Measurements from ENCODE around the gene SLC26A1.

SLC26A1 gene

DNA sequence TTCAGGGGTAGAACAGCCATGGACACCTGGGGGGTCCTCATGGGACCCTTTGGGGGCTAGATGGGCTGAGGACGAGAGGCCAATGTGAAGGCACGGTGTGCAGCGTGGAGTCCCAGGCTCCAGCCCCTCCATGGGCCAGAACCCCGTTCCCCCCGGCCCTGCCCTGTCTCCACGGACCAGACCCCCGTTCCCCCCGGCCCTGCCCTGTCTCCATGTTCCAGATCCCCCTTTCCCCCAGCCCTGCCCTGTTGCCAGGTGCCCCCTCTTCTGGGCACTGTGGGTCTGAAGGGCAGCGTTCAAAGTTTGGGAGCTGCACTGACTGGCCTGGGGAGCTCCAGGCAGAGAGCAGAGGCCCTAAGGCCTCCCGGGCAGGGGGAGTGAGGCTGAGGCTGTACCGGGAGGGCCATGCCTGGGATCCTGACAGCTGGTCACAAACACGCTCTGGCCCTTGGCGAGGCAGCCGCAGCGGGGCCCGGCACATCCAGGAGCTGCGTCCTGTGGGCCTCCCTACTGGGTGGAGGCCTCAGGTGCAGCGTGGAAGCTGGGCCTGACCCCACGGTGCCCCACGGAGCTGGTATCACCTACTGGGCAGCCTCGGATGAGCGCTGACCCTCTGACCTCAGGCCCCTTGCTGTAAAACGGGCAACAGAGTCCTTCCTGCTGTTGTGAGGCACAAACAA is 28.7 kb downstream of the SLC26A1 start:
- no peak for DNase-seq

GRCh38 chr4:963276-964225 is 29.7 kb downstream of the SLC26A1 start:
- no peak for DNase-seq

- DNase-seq: no peak
These were observed 30.7 kb downstream of the SLC26A1 start for GRCh38 chr4:962231-963208.

- no peak for DNase-seq
These were observed 31.6 kb downstream of the SLC26A1 start for GRCh38 chr4:961351-962230.

GRCh38 chr4:960636-961350 is 32.4 kb downstream of the SLC26A1 start:
- DNase-seq: no peak

- DNase-seq: no peak
These were observed 33.0 kb downstream of the SLC26A1 start for GRCh38 chr4:960140-960635.

GRCh38 chr4:959338-960139 is 33.7 kb downstream of the SLC26A1 start:
- DNase-seq: no peak

GRCh38 chr4:958696-959337 is 34.4 kb downstream of the SLC26A1 start:
- no peak for DNase-seq

DNA sequence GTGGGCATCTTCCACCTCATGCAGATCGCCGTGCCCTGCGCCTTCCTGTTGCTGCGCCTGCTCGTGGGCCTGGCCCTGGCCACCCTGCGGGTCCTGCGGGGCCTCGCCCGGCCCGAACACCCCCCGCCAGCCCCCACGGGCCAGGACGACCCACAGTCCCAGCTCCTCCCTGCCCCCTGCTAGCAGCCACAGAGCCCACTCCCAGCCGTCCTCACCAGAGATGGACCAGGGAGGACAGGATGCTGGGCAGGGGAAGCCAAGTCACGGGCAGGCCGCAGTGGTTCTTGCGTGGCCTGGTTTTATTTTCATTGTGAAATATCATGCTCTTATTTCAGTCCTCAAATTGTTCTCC is 34.9 kb downstream of the SLC26A1 start:
- DNase-seq: no peak

DNA sequence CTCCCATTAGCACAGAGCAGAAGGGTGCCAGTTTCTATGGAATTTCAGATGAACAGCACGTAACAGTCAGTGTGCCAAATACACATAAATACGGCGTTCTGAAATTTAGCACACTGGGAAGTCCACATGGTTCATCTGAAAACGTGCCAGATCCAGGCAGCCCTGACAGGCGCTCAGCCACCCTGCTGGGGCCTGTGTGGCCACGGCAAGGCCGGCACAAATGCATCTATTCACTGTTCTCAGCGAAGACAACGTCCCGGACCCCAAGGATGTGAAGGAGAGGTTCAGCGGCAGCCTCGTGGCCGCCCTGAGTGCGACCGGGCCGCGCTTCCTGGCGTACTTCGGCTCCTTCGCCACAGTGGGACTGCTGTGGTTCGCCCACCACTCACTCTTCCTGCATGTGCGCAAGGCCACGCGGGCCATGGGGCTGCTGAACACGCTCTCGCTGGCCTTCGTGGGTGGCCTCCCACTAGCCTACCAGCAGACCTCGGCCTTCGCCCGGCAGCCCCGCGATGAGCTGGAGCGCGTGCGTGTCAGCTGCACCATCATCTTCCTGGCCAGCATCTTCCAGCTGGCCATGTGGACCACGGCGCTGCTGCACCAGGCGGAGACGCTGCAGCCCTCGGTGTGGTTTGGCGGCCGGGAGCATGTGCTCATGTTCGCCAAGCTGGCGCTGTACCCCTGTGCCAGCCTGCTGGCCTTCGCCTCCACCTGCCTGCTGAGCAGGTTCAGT is 35.5 kb downstream of the SLC26A1 start:
- DNase-seq: no peak

DNA sequence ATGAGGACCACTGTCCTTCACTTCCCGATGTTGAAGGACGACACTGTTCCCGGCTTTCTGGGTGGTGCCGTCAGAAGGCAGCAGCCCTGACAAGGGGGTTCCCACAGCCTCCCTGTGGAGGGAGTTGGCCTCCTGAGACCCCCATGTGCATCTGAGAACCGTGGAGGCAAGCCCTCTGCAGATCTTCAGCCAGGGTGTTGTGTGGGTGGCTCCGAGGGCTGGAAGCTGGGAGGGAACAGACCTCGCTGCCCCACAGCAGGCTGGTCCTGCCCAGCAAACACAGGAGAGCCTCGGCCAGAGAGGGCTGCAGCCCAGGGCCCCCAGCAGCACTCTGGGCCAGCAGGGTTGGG is 36.0 kb downstream of the SLC26A1 start:
- DNase-seq: no peak

GRCh38 chr4:956531-957230 is 36.5 kb downstream of the SLC26A1 start:
- no peak for DNase-seq

GRCh38 chr4:955931-956381 is 37.2 kb downstream of the SLC26A1 start:
- DNase-seq: no peak

- DNase-seq: no peak
These were observed 37.9 kb downstream of the SLC26A1 start for GRCh38 chr4:955161-955921.

- DNase-seq: no peak
These were observed 38.8 kb downstream of the SLC26A1 start for GRCh38 chr4:954211-955020.

- no peak for DNase-seq
These were observed 39.7 kb downstream of the SLC26A1 start for GRCh38 chr4:953574-953915.
